ENCODE results near the gene IQSEC1.

Gene IQSEC1

DNA sequence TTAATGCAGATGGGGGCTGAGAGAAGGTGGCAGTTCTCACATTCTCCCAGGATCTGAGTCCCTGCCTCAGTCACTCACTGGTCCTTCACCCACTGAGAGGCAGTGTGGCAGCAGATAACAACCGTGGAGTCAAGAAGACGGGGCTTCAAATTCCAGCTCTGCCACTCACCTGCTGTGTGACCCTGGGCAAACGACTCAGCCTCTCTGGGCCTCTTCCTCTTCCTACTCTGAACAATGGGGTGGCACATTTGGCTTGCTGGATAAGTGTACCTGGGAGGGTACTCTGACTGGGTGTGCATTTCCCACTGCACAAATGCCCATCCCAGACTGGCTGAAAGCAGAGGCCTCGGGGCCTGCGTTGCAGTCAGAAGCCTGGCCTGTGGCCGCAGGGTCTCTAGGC, 10.0 kb upstream of the IQSEC1 start:
- Mint-ChIP-seq H3K27ac (no peak overlapping the region), H3K4me1 (peaks cover 24% of the 10 kb centered on the region), H3K27me3 (no peaks in the 10 kb centered on the region), H3K4me3 (no peak overlapping the region), H3K9me3 (no peaks in the 10 kb centered on the region), H3K36me3 (ENCODE audit: low read depth) (no peaks in the 10 kb centered on the region)
- DNase-seq: no peak
- no peak for ATAC-seq

DNA sequence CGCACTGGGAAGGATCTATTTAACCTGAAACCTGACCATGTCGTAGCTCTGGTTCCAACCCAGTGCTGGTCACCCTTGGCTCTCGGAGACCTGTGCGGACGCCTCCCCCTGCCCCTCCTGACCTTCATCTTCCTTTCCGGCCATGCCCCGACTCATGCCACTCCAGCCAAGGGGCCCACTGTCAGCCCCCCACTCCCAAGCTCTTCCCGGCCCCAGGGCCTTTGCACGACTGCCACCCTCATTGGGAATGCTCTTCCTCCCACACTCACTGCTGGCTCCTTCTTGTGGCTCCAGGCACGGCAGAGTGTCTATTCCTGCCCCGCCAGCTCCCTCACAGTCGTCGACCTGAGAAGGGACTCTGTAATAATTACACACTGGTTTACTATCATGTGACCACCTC, 9.4 kb upstream of the IQSEC1 start:
- Mint-ChIP-seq H3K27ac (no peak overlapping the region), H3K9me3 (no peaks in the 10 kb centered on the region), H3K36me3 (ENCODE audit: low read depth) (no peaks in the 10 kb centered on the region), H3K27me3 (no peaks in the 10 kb centered on the region), H3K4me1 (peaks cover 27% of the 10 kb centered on the region), H3K4me3 (no peak overlapping the region)
- ATAC-seq (no peak), DNase-seq (no peak)

DNA sequence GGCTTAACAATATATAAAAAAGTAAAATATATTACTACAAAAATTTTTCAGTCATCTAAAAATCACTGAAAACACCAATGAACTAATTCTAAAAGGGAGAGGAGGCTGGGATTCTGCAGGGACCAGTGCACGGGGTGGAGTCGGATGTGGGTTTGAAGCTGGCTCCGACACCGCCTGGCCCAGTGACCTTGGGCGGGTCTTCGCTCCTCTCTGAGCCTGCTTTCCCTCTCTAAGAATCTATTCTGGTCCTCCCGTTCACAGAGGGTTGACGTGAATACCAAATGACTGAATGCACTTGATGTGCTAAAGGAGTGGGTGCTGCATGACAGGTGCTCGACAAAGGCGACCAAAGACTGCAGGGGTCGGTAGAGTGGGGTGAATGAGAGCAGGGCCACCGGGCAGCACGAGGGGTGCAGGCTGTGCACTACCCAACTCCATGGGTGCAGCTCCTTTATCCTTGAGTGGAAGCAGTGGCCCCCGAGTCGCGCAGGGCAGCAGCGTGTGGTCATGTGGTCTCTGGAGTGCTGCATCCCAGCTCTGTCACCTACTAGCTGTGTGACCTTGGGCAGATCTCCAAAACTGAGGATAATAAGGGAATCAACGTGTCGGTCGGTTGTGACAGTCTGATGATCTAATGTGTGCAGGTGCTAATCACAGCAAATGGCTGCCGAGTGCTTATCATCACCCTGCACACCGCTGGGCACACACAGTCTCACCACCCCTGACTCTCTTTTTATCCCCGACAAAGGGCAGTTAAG, 8.6 kb upstream of the IQSEC1 start:
- no peak for ATAC-seq
- Mint-ChIP-seq H3K27ac (no peak overlapping the region), H3K27me3 (no peaks in the 10 kb centered on the region), H3K36me3 (ENCODE audit: low read depth) (no peaks in the 10 kb centered on the region), H3K4me3 (no peak overlapping the region), H3K4me1 (peaks cover 20% of the 10 kb centered on the region), H3K9me3 (no peaks in the 10 kb centered on the region)
- no peak for DNase-seq

DNA sequence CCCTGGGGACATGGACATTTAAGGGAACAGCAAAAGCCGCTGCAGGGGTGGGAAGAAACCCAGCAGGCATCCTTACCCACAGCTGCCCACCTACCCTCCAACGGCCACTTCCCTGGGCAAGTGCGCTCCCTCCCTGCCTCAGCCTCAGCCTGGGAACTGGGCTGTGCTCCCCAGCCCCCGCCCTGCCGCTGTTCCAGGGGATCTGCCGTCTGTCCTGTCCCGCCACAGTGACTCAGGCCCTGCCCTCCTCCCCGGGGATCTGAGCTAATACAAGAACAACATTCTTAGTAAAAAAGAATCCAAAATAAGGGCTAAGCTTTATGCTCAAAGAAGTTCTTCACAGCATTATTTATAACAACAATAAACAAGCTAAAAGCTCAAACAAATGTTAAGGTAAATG, 7.4 kb upstream of the IQSEC1 start:
- no peaks in the 10 kb centered on the region for H3K36me3 Mint-ChIP-seq (ENCODE audit: low read depth)
- no peaks in the 10 kb centered on the region for H3K27me3 Mint-ChIP-seq
- no peak for DNase-seq
- ATAC-seq: no peak
- no peak overlapping the region for H3K27ac Mint-ChIP-seq
- H3K4me3 Mint-ChIP-seq: no peak overlapping the region
- peaks cover 16% of the 10 kb centered on the region for H3K4me1 Mint-ChIP-seq
- H3K9me3 Mint-ChIP-seq: no peaks in the 10 kb centered on the region

DNA sequence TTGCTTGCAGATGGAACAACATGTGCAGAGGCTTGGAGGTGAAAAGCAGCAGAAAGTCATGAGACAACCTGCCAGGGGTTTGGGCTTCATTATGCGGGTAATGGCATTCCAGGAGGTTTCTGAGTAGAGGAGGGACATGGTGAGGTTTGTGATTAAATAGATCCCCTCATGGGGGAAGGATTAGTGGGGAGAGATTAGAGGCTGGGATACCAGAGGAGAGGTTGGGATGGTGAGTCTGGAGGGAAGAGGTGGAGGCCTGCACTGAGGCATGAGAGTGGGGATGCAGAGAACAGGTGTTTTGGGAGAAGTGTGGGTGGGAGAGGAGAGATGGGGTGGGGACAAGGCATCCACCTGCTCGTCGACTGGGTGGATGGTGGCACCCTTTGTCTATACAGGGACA, 6.8 kb upstream of the IQSEC1 start:
- no peak overlapping the region for H3K4me3 Mint-ChIP-seq
- no peaks in the 10 kb centered on the region for H3K27me3 Mint-ChIP-seq
- H3K36me3 Mint-ChIP-seq (ENCODE audit: low read depth): no peaks in the 10 kb centered on the region
- H3K27ac Mint-ChIP-seq: peak overlapping the region; percentile 44
- H3K4me1 Mint-ChIP-seq: peaks cover 16% of the 10 kb centered on the region
- no peak for ATAC-seq
- no peak for DNase-seq
- no peaks in the 10 kb centered on the region for H3K9me3 Mint-ChIP-seq

DNA sequence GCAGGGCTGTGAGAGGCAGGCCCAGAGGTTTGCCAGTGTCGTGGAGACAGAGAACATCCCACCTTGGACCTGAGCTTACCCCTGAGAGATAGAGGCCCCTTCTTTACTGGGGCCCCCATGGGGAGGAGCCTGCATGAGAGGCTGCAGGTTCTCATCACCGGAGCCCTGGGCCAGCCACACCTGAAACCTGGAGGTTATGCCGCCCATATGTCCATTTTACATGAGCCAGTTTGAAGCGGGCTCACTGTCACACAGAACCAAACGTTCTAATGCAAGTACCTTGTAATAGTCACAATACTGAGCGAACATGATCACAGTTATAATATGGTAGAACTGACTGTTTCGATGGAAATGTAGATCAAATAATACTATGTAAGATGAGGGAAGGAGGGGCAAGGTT, 6.3 kb upstream of the IQSEC1 start:
- H3K4me1 Mint-ChIP-seq: peaks cover 16% of the 10 kb centered on the region
- no peaks in the 10 kb centered on the region for H3K36me3 Mint-ChIP-seq (ENCODE audit: low read depth)
- no peaks in the 10 kb centered on the region for H3K27me3 Mint-ChIP-seq
- no peak overlapping the region for H3K27ac Mint-ChIP-seq
- H3K9me3 Mint-ChIP-seq: no peaks in the 10 kb centered on the region
- no peak overlapping the region for H3K4me3 Mint-ChIP-seq
- DNase-seq: no peak
- no peak for ATAC-seq

DNA sequence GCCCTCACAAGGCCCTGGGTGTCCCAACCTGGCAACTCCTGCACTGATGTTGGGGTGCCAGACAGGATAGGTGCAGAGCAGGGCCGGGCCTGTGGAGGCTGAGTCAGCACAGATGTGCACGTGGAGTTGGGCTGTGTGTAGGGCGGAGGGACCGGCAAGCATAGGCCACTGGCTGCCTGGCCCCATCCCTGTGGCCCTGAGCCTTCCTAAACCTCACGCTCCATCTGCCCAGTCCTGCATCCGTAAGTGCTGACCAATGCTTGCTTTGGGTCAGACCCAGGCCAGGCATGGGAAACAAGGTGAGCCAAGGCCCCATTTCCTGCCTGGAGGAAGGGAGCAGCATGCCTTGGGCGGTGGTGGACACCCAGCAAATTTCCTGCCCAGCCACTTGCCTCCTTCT, 5.8 kb upstream of the IQSEC1 start:
- H3K27ac Mint-ChIP-seq: no peak overlapping the region

DNA sequence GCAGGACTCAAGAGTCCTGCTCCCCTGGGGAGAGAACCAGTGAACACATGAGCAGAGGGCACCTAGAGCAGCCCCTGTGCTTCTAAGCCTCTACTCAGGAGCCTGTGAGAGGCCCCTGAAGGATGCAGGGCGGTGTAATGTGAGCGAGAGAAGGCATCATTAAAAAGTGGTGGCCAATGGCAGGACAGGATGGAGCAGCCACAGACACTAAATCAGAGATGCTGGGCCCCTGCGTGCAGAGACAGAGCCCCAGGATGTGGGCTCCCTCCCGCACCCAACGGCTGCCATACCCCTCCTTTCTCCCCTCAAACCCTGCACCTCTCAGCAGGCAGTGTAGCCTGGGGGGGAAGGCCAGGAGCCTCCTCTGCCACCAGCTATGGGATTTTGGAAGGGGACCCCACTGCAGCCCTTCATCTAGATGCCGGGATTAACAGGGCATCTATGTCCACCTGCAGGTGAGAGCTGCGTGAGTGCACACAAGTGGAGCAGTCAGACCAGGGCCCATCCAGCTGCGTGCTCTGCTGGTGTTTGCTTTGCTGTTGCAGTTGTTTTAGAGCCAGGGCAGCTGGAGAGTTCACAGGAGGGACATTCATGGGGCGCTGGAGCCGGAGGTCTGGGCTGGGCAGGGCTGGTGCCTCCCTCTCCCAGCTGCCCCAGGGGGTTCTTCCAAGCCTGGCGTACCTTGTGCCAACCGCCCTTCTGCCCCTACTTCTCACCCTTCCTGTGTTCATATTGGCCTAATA, 5.1 kb upstream of the IQSEC1 start:
- DNase-seq: no peak
- peaks cover 9% of the 10 kb centered on the region for H3K27me3 Mint-ChIP-seq
- ATAC-seq: no peak
- peaks cover 16% of the 10 kb centered on the region for H3K4me1 Mint-ChIP-seq
- H3K9me3 Mint-ChIP-seq: no peaks in the 10 kb centered on the region
- H3K27ac Mint-ChIP-seq: no peak overlapping the region
- H3K36me3 Mint-ChIP-seq (ENCODE audit: low read depth): no peaks in the 10 kb centered on the region
- H3K4me3 Mint-ChIP-seq: no peak overlapping the region

More for the DNA sequence above, 5.8 kb upstream of the IQSEC1 start:
- ATAC-seq (no peak), DNase-seq (no peak)
- Mint-ChIP-seq H3K36me3 (ENCODE audit: low read depth) (no peaks in the 10 kb centered on the region), H3K4me3 (no peak overlapping the region), H3K9me3 (no peaks in the 10 kb centered on the region), H3K27me3 (peaks cover 4% of the 10 kb centered on the region), H3K4me1 (peaks cover 16% of the 10 kb centered on the region)

DNA sequence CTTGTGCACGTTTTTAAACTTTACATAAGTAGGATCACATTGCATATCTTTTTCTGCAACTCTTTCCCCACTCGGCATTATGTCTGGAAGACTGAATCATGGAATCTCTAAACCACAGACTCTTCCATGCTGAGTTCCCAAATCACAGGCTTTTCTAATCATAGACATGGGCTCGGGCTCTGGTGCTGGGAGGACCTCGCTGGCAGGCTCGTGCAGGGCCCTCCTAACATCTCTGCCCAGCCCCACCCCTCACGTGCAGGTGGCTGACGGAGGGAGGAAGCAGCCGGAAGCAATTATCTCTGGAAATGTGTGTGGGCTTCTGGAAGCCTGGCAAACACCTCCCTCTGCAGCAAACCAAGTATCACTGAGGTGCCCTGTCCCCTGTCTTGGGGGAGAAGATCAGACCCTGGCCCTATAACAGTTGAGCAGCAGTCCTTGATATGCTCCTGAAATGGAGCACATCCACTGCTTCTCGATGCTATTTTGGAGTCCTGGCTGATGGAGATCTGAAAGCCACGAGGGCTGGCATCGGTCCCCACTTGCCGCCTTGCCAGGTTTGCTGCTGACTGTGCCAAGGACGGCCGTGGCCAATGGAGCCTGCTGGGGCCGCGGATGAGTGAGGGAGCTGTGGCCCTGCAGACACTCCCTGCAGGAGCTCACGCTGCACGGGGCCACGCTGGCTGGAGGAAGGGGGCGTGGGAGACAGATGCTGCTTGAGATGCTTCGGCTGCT, 4.4 kb upstream of the IQSEC1 start:
- DNase-seq (no peak), ATAC-seq (no peak)
- Mint-ChIP-seq H3K36me3 (ENCODE audit: low read depth) (no peaks in the 10 kb centered on the region), H3K9me3 (no peaks in the 10 kb centered on the region), H3K4me1 (peaks cover 19% of the 10 kb centered on the region), H3K4me3 (no peak overlapping the region), H3K27ac (no peak overlapping the region), H3K27me3 (peaks cover 12% of the 10 kb centered on the region)

DNA sequence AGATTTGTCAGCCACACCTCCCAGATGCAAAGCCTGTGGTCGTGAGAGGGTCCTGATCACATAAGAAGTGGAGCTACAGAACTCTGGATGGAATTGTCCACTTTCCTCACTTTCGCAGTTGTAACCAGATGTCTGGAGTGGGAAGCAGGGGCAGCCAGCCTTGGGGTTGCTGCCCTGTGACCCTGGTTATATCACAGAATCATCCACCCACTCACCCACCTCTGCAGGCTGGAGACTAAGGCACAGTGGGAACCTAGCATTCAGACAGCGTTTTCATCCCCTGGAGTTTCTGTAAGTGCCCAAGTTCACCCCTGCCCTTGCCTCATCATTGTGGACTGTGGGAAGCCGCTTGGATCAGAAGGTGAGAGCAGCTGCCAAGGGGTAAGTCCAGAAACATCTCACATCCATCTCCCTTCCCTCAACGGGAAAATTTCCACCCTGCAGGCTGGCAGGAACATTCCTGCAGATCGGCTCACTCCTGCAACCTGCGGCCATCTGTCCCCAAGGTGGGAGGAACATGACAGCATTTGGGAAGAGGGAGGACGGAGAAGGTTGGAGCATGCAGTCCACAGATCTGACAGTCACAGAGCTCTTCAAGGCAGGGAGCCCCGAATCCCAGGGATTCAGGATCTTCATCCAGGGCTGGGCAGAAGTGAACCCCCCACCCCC, 2.9 kb upstream of the IQSEC1 start:
- ATAC-seq: no peak
- Mint-ChIP-seq H3K27me3 (peaks cover 12% of the 10 kb centered on the region), H3K36me3 (ENCODE audit: low read depth) (no peaks in the 10 kb centered on the region), H3K27ac (no peak overlapping the region), H3K4me3 (no peak overlapping the region), H3K4me1 (peaks cover 22% of the 10 kb centered on the region), H3K9me3 (no peaks in the 10 kb centered on the region)
- no peak for DNase-seq

DNA sequence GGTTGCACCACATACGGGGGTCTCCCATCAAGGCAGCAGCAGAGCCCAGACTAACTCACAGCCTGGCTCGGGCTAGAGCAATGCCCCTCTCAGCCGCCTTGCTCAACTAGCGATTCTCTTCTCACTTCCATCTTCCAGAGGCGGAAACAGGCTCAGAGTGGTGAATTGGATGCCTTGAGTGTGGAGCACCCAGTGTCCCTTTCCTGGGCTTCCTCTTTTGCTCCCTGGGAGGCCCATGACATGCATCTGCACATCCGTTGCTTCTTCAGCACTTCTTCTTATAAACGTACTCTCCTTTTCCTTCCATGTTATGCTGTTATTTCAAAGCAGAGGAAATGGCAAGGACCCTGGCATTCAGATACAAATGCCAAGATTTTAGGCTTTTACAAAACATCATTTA, 2.1 kb upstream of the IQSEC1 start:
- DNase-seq (no peak), ATAC-seq (no peak)
- H3K27ac Mint-ChIP-seq: no peak overlapping the region
- no peaks in the 10 kb centered on the region for H3K9me3 Mint-ChIP-seq
- H3K4me3 Mint-ChIP-seq: no peak overlapping the region
- peaks cover 29% of the 10 kb centered on the region for H3K4me1 Mint-ChIP-seq
- peaks cover 12% of the 10 kb centered on the region for H3K27me3 Mint-ChIP-seq
- no peaks in the 10 kb centered on the region for H3K36me3 Mint-ChIP-seq (ENCODE audit: low read depth)

DNA sequence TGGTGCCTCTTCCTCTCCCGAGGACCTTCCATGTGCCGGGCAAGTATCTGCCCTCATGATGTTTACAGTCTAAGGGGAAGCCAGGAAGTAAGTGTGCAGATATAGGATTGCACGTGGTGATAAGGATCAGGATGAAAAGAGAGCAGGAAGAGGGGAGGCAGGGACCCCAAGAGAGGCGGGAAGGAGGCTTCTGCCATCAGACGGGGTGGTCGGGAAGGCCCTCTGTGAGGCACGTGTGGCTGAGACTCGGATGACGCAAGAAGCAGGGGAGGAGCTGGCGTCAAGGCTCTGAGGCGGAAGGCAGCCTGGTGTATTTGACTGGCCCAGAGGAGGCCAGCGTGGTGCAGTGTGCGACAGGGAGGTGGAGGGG, 762 bp upstream of the IQSEC1 start:
- DNase-seq (no peak), ATAC-seq (no peak)
- no peak overlapping the region for H3K4me3 Mint-ChIP-seq
- no peak overlapping the region for H3K27ac Mint-ChIP-seq
- H3K4me1 Mint-ChIP-seq: peaks cover 41% of the 10 kb centered on the region
- H3K9me3 Mint-ChIP-seq: no peaks in the 10 kb centered on the region
- H3K36me3 Mint-ChIP-seq (ENCODE audit: low read depth): no peaks in the 10 kb centered on the region
- H3K27me3 Mint-ChIP-seq: peaks cover 12% of the 10 kb centered on the region

DNA sequence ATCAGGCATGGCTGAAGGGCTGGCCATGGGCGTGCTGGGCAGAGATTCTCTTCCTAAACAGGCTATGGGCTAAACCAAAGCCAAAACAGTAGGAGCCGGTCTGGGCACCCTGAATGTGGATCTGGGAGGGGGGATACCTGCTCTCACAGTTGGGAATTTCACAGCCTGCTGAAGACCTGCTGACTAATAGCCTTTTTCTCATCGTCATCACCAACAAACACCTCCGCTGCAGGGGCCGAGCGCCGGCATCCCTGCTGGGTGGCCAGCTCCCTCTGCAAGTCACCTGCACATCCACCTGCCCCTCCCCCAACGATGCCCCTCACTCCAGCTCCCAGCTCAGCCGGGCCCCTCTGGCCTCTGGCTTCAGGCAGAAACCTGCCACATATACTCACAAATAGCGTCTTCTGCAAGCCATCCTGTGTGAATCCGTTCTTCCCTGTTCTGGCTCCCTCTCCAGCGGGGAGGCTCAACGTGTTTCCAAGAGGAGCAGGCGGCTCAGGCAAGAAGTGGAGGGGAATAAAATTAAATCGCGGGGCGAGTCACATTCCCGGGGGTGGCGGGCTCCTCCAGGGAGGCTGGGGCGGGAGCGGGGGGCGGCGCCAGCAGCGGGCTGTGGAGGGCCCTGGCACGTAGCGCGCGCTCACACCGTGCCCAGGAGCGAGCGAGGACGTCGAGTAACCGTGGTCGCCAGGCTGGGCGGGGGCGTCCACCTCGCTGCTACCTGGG, 466 bp downstream of the IQSEC1 start:
- H3K4me3 Mint-ChIP-seq: peak overlapping the region; percentile 78
- peak overlapping the region; percentile 59 for H3K27ac Mint-ChIP-seq
- DNase-seq (no peak), ATAC-seq (peak; percentile 38)
- H3K9me3 Mint-ChIP-seq: no peaks in the 10 kb centered on the region
- H3K27me3 Mint-ChIP-seq: peaks cover 12% of the 10 kb centered on the region
- H3K4me1 Mint-ChIP-seq: peaks cover 40% of the 10 kb centered on the region
- no peaks in the 10 kb centered on the region for H3K36me3 Mint-ChIP-seq (ENCODE audit: low read depth)

DNA sequence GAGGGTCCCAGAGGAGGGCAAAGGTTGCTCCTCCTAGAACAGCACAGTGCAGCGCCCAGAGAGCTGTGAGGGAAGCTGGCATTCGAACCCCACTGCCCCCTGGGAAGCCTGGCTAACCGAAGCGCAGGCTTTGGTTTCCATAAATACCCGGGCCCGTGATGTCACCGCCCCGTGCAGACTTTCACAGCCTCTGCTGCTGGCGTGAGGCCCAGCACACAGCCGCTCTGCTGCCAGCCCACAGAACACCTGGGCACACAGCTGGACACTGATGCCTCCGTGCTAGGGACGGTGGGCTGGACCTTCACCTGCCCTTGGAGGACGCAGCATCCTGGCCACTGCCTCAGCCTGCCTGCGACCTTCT, 1.0 kb downstream of the IQSEC1 start:
- H3K4me1 Mint-ChIP-seq: peaks cover 40% of the 10 kb centered on the region
- H3K27me3 Mint-ChIP-seq: peaks cover 12% of the 10 kb centered on the region
- H3K36me3 Mint-ChIP-seq (ENCODE audit: low read depth): no peaks in the 10 kb centered on the region
- DNase-seq (peak; percentile 21), ATAC-seq (no peak)
- no peak overlapping the region for H3K27ac Mint-ChIP-seq
- H3K9me3 Mint-ChIP-seq: no peaks in the 10 kb centered on the region
- H3K4me3 Mint-ChIP-seq: peak overlapping the region; percentile 78
